Endodermal cell (in vitro differentiated cells): ENCODE data around the gene TSPAN15. TPM values are rescaled to one million over a fixed set of nuclear protein-coding genes. Genes with fewer than 3 reads are reported as not detected.

ENCODE experiments used
- DNase-seq: peaks from one replicate; pipeline ENCODE4 v3.0.0-alpha.2; 2017
- H3K27ac ChIP-seq: 2 replicates; pipeline ENCODE4 v1.5.1; 2013; ENCODE audit warnings: mild to moderate bottlenecking, low read depth, low read length, moderate library complexity
- H3K27me3 ChIP-seq: 2 replicates; pipeline ENCODE4 v1.6.1; 2013; ENCODE audit warnings: mild to moderate bottlenecking, low read length, moderate library complexity; ENCODE audit not compliant: insufficient read depth, control insufficient read depth, poor library complexity, severe bottlenecking
- H3K36me3 ChIP-seq: 2 replicates; pipeline ENCODE4 v1.7.0; 2013; ENCODE audit warnings: mild to moderate bottlenecking, low read length, moderate library complexity; ENCODE audit not compliant: control insufficient read depth, insufficient read depth
- H3K4me1 ChIP-seq: one replicate; pipeline ENCODE4 v1.7.0; 2013; ENCODE audit warnings: low read length; ENCODE audit not compliant: control insufficient read depth, insufficient read depth
- H3K4me3 ChIP-seq: 2 replicates; pipeline ENCODE4 v1.5.1; 2013; ENCODE audit warnings: mild to moderate bottlenecking, low read length, moderate library complexity
- H3K9ac ChIP-seq: 2 replicates; pipeline ENCODE4 v1.6.1; 2013; ENCODE audit warnings: mild to moderate bottlenecking, low read length, moderate library complexity; ENCODE audit not compliant: poor library complexity, severe bottlenecking; ENCODE audit errors: extremely low read depth
- H3K9me3 ChIP-seq: 2 replicates; pipeline ENCODE4 v1.6.1; 2013; ENCODE audit warnings: mild to moderate bottlenecking, low read length, moderate library complexity; ENCODE audit not compliant: control insufficient read depth
- H3K27ac Mint-ChIP-seq: 2 replicates; pipeline ENCODE4 v1.8.0; 2020; ENCODE audit warnings: mixed read lengths
- H3K27me3 Mint-ChIP-seq: 2 replicates; pipeline ENCODE4 v1.8.0; 2021; ENCODE audit warnings: mild to moderate bottlenecking, mixed read lengths; ENCODE audit not compliant: insufficient read depth
- H3K36me3 Mint-ChIP-seq: 2 replicates; pipeline ENCODE4 v1.8.0; 2020; ENCODE audit warnings: low read depth, mixed read lengths
- H3K4me1 Mint-ChIP-seq: 2 replicates; pipeline ENCODE4 v1.8.0; 2020; ENCODE audit warnings: mixed read lengths
- H3K4me3 Mint-ChIP-seq: 2 replicates; pipeline ENCODE4 v1.8.0; 2020; ENCODE audit warnings: mild to moderate bottlenecking, moderate library complexity, mixed read lengths
- H3K9me3 Mint-ChIP-seq: 2 replicates; pipeline ENCODE4 v1.8.0; 2020; ENCODE audit warnings: mild to moderate bottlenecking, mixed read lengths
- WGBS, 2 experiments: methylation state at CpG; one replicate each; pipeline versions ENCODE4 v1.1.5 to v1.1.7; 2013; ENCODE audit warnings: missing lambda C conversion rate in 2 of 2, mixed read lengths in 1 of 2; ENCODE audit not compliant: insufficient coverage in 1 of 2, insufficient read length in 1 of 2; 5-methylcytosine and 5-hydroxymethylcytosine counted together
- total RNA-seq, 2 donors: library from RNA; stranded (reverse); fragmentation: NEBNext Ultra II Directional in 1 of 2; extraction: Animal tissue kit (Norgen Biotek cat#: 25700) in 1 of 2; gene quantifications; 2 replicates in 1 of 2; 3 replicates in 1 of 2; pipeline ENCODE4 v1.2.1, GENCODE V29; 2021
- TF ChIP-seq, protein P1 (sequence below): fragments of 200-600 bp; sonication (generic); conservative IDR thresholded peaks from 2 replicates; pipeline ENCODE4 v1.5.0; 2021; ENCODE audit warnings: antibody characterized with exemption, mild to moderate bottlenecking

Gene TSPAN15
- total RNA-seq, 2 donors from 2014 or later = 10.1 to 15.8 TPM

DNA sequence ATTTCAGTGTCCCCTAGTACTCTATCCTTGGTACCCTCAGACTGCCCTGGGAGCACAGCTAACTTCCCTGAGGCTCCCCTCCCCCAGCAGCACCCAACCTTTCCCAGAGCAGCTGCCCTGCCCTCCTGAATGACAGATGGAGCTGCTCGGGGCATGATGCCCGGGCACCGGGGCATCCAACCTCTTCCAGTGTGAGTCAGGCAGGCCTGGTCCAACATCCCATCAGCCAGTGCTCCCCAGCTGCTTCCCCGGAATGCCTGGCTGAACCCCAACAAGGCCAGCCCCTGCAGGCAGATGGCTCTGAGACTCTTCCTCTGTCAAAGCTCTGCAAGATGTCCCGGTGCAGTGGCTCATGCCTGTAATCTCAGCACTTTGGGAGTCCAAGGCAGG is 11.9 kb upstream of the TSPAN15 start:
- Mint-ChIP-seq H3K27ac (no peak overlapping the region), H3K27me3 (peaks cover 47% of the 10 kb centered on the region), H3K4me3 (no peak overlapping the region), H3K36me3 (no peaks in the 10 kb centered on the region), H3K4me1 (peaks cover 6% of the 10 kb centered on the region), H3K9me3 (peaks cover 2% of the 10 kb centered on the region)
- WGBS, 2 experiments = 86 to 87% methylated on average over 4 to 5 of the region's 5 CpGs
- H3K4me3 ChIP-seq = no peak overlapping the region
- H3K4me1 ChIP-seq = no peaks in the 10 kb centered on the region
- no peak overlapping the region for H3K27ac ChIP-seq
- no peaks in the 10 kb centered on the region for H3K27me3 ChIP-seq
- no peaks in the 10 kb centered on the region for H3K36me3 ChIP-seq
- no peaks in the 10 kb centered on the region for H3K9me3 ChIP-seq
- no peak overlapping the region for H3K9ac ChIP-seq
- TF ChIP-seq, protein P1, sequence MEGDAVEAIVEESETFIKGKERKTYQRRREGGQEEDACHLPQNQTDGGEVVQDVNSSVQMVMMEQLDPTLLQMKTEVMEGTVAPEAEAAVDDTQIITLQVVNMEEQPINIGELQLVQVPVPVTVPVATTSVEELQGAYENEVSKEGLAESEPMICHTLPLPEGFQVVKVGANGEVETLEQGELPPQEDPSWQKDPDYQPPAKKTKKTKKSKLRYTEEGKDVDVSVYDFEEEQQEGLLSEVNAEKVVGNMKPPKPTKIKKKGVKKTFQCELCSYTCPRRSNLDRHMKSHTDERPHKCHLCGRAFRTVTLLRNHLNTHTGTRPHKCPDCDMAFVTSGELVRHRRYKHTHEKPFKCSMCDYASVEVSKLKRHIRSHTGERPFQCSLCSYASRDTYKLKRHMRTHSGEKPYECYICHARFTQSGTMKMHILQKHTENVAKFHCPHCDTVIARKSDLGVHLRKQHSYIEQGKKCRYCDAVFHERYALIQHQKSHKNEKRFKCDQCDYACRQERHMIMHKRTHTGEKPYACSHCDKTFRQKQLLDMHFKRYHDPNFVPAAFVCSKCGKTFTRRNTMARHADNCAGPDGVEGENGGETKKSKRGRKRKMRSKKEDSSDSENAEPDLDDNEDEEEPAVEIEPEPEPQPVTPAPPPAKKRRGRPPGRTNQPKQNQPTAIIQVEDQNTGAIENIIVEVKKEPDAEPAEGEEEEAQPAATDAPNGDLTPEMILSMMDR = no peak
- no peak for DNase-seq

DNA sequence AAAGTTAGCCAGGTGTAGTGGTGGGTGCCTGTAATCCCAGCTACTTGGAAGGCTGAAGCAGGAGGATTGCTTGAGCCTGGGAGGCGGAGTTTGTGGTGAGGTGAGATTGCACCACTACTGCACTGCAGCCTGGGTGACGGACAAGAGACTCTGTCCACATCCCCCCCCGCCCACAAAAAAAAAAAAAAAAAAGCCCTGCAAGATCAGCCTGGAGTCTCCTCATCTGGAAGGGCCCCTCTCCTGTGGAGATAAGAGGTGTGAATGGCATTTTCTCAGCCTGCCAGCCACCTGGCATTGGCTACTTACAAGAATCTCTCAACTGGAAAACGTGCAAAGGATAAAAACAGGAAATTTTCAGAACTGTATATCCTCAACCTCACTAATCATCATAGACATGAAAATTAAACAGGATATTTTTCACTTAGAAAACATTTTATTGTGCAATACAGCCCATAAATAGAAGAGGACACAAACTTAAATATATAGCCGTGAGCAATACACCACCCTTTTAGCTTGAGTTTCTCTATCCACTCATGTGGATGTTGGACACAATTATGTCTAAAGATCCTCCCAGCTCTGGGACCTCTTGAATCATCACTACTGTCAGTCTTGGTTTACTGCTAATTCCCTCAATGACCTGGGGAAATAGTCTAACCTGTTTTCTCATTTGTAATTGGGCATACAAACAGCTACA is 11.3 kb upstream of the TSPAN15 start:
- DNase-seq = no peak
- peaks cover 49% of the 10 kb centered on the region for H3K27me3 Mint-ChIP-seq
- Histone ChIP-seq H3K27ac (no peak overlapping the region), H3K9ac (no peak overlapping the region), H3K9me3 (no peaks in the 10 kb centered on the region), H3K4me3 (no peak overlapping the region), H3K36me3 (no peaks in the 10 kb centered on the region), H3K4me1 (no peaks in the 10 kb centered on the region), H3K27me3 (no peaks in the 10 kb centered on the region)
- H3K9me3 Mint-ChIP-seq = peaks cover 2% of the 10 kb centered on the region
- no peaks in the 10 kb centered on the region for H3K36me3 Mint-ChIP-seq
- TF ChIP-seq, protein P1 = no peak
- H3K4me1 Mint-ChIP-seq = peaks cover 6% of the 10 kb centered on the region
- no peak overlapping the region for H3K27ac Mint-ChIP-seq
- H3K4me3 Mint-ChIP-seq = no peak overlapping the region
- 80 to 82% methylated on average over 1 to 5 of the region's 5 CpGs for WGBS, 2 experiments

DNA sequence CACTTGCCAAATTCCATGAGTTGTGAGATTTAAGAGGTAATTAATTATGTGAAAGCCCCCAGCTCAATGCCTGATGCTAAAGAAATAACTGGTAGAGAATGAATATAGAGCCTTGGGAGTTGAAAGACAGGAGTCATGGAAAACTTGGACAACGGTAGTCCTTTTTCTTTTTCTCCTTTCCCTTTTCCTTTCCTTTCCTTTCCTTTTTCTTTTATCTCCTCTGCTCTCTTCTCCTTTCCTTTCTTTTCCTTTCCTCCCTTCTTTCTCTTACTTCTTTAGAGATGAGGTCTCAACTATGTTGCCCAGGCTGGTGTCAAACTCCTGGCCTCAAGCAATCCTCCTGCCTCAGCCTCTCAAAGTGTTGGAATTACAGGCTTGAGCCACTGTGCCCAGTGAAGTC is 7.9 kb upstream of the TSPAN15 start:
- Mint-ChIP-seq H3K27ac (no peak overlapping the region), H3K9me3 (peaks cover 2% of the 10 kb centered on the region), H3K4me3 (no peak overlapping the region), H3K27me3 (peaks cover 43% of the 10 kb centered on the region), H3K4me1 (peaks cover 12% of the 10 kb centered on the region), H3K36me3 (no peaks in the 10 kb centered on the region)
- Histone ChIP-seq H3K27ac (no peak overlapping the region), H3K4me1 (no peaks in the 10 kb centered on the region), H3K9ac (no peak overlapping the region), H3K9me3 (no peaks in the 10 kb centered on the region), H3K36me3 (no peaks in the 10 kb centered on the region), H3K27me3 (no peaks in the 10 kb centered on the region), H3K4me3 (no peak overlapping the region)
- no peak for DNase-seq
- TF ChIP-seq, protein P1 = no peak
- WGBS, 2 experiments = 100% methylated on average over 1 of the region's 1 CpG; no CpG with 5 or more reads in 1 of the 2 experiments
